Tibial artery (tissue), 4 donors: ENCODE measurements around the gene PDE4B.
"Not testable (repeated sequence)": the region's sequence is repeated elsewhere in the genome, so short reads cannot be mapped to it uniquely, and the experiment has no call there.

Source experiments
- DNase-seq, 2 donors: peaks; one replicate each; pipeline ENCODE4 v3.0.0-alpha.2; 2019
- H3K27ac ChIP-seq, 2 donors: fragments of 200-600 bp; sonication (generic) in 1 of 2; 1 replicate in 1 of 2; 2 replicates in 1 of 2; pipeline ENCODE4 v1.5.1; 2018 to 2019; ENCODE audit warnings: mild to moderate bottlenecking in 1 of 2
- H3K27me3 ChIP-seq, 2 donors: fragments of 200-600 bp; sonication (generic) in 1 of 2; one replicate each; pipeline versions ENCODE4 v1.5.1 to v1.6.0; 2016 to 2019
- H3K36me3 ChIP-seq, 3 donors: fragments of 200-600 bp; sonication (generic) in 2 of 3; one replicate each; pipeline ENCODE4 v1.5.1; 2016 to 2019; ENCODE audit warnings: mild to moderate bottlenecking in 2 of 3
- H3K4me1 ChIP-seq, 4 donors: fragments of 200-600 bp; sonication (generic) in 2 of 4; 1 replicate in 3 of 4; 2 replicates in 1 of 4; pipeline ENCODE4 v1.5.1; 2016 to 2019
- H3K4me3 ChIP-seq, 2 donors: fragments of 200-600 bp; sonication (generic) in 1 of 2; 1 replicate in 1 of 2; 2 replicates in 1 of 2; pipeline ENCODE4 v1.5.1; 2018 to 2019; ENCODE audit warnings: mild to moderate bottlenecking in 2 of 2
- H3K9me3 ChIP-seq, 3 donors: fragments of 200-600 bp; sonication (generic) in 1 of 3; one replicate each; pipeline ENCODE4 v1.5.1; 2016 to 2019
- intact Hi-C: fragments of 100-400 bp; cut with DNase I; formaldehyde crosslinking; loops from one replicate; pipeline ENCODE4 v1.15.0; 2023; ENCODE audit warnings: low total_unique reads
- TF ChIP-seq, protein P1 (sequence below), 2 experiments: fragments of 200-600 bp in 1 of 2; fragments of 450-650 bp in 1 of 2; IDR thresholded peaks; one replicate each; pipeline ENCODE4 v1.5.1; 2017 to 2019; ENCODE audit warnings: antibody characterized with exemption in 2 of 2, mild to moderate bottlenecking in 1 of 2, moderate library complexity in 1 of 2

Gene PDE4B

DNA sequence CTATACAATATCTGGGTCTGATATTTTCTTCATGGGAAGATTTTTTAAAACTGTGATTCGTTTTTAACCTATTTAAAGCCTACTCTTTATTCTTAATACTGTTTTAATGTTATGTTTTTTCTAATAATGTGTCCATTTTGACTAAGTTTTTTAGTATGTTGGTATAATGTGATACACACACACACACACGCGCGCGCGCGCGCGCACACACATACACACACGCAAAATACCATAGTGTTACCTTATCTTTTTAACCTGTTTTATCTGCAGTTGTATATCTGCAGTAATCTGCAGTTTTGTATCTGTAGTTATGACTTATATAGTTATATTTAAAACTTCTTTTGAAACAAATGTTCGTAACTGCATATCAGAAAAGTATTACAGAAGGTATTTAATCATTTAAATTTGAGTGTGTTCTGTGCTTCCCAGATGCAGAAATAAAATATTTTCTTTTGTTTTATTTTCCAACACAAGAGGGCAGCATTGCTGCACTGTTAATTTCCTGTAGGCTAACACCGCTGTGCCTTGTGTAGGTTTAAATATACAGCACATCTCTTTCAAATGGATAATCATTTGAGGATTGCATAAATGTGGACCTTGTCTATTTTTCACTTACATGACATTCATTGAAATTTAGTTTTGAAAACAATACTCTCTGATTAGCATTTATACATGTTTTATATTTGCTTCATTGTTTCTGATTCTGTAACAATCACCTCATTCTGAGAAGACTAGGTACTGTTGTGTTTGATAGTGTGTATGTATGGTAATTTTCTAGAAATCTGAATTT, 166.1 kb downstream of the PDE4B start:
- DNase-seq: no peak
- no peaks in the 10 kb centered on the region for H3K9me3 ChIP-seq
- H3K36me3 ChIP-seq: no peaks in the 10 kb centered on the region
- H3K4me3 ChIP-seq: no peak overlapping the region
- H3K27me3 ChIP-seq: no peaks in the 10 kb centered on the region
- intact Hi-C loops: loop anchor here (5.0 to 10.0 kb wide), 3 partner anchors 284 to 766 kb away; no protein-coding TSS in a partner anchor
- H3K4me1 ChIP-seq: peaks cover 0 to 8% (median 0%) of the 10 kb centered on the region in 4 donors
- TF ChIP-seq, protein P1, sequence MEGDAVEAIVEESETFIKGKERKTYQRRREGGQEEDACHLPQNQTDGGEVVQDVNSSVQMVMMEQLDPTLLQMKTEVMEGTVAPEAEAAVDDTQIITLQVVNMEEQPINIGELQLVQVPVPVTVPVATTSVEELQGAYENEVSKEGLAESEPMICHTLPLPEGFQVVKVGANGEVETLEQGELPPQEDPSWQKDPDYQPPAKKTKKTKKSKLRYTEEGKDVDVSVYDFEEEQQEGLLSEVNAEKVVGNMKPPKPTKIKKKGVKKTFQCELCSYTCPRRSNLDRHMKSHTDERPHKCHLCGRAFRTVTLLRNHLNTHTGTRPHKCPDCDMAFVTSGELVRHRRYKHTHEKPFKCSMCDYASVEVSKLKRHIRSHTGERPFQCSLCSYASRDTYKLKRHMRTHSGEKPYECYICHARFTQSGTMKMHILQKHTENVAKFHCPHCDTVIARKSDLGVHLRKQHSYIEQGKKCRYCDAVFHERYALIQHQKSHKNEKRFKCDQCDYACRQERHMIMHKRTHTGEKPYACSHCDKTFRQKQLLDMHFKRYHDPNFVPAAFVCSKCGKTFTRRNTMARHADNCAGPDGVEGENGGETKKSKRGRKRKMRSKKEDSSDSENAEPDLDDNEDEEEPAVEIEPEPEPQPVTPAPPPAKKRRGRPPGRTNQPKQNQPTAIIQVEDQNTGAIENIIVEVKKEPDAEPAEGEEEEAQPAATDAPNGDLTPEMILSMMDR (IDR thresholded peaks at IDR 0.05): peak; percentile 71 to 77
- H3K27ac ChIP-seq: no peak overlapping the region

DNA sequence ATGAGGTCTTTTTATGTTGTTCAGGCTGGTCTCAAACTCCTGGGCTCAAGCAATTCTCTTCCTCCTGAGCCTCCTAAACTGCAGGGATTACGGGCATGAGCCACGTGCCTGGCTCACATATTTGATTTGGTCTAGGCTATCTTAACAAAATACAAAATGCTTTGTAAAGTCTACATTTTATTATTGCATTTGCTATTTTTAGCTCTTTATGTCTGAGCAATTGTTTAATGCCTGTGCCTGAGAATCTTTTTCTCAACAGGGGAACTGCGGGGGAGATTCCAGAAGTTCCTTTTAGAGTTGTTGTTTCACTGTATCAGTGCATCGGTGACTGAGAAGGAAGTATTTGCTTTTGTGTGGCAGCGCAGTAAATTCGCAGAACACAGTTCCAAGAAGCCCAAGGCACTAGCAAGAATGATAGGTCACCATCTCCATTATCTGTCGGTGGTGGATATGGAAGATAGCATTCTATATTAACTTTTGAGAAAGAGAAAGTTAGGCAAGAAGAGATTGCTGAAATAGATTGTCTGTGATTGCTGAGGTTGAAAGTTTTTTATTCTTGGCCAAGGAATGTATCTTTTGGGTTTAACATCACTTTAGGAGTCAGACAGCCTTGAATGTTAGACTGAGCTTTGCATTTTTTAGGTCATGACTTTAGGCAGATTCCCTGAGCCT, 167.3 kb downstream of the PDE4B start:
- Histone ChIP-seq H3K36me3 (no peaks in the 10 kb centered on the region), H3K9me3 (no peaks in the 10 kb centered on the region), H3K27ac (no peak overlapping the region), H3K27me3 (no peaks in the 10 kb centered on the region), H3K4me1 (peaks cover 0 to 8% (median 0%) of the 10 kb centered on the region in 4 donors), H3K4me3 (no peak overlapping the region)
- TF ChIP-seq, protein P1 (IDR thresholded peaks at IDR 0.05): no peak
- no peak for DNase-seq
- intact Hi-C loops: loop anchor here (5.0 to 10.0 kb wide), 3 partner anchors 282 to 765 kb away; no protein-coding TSS in a partner anchor

DNA sequence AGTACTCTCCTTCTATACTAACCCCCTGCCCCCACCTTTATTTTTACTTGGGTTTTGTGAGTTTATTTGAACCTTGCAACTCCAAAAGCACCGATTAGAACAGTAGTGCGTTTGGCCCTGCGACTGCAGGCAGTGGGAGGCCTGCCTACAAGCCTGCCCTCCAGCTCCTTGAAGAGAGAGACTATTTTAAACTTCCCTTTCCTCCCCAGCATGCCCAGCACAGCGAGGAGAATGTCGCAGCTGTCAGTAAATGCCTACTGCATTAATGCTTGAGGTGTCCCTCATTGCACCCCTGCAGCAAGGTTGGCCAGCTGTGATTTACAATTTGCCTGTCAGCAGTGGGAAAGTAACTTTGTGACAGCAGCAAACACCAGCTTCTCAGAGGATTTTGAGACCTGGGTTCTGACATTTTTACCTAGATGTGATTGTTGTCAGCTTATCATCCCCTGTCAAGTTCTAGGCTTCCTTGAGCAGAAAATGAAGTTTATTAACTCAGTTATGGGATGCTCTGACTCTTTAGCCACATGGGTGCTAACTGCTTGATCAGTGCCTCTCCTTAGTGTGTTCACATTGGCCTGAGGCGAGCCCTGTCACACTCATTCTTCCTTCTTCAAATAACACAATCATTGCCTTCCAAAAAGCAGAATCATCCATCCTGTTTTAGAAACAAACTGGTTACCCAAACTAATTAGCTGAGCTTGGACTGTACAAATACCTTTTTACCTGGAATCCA, 170.6 kb downstream of the PDE4B start:
- intact Hi-C loops: no loop called here
- H3K4me1 ChIP-seq: peaks cover 0 to 8% (median 0%) of the 10 kb centered on the region in 4 donors
- no peak for DNase-seq
- TF ChIP-seq, protein P1 (IDR thresholded peaks at IDR 0.05): no peak
- H3K27ac ChIP-seq: no peak overlapping the region
- H3K27me3 ChIP-seq: no peaks in the 10 kb centered on the region
- H3K9me3 ChIP-seq: no peaks in the 10 kb centered on the region
- no peak overlapping the region for H3K4me3 ChIP-seq
- no peaks in the 10 kb centered on the region for H3K36me3 ChIP-seq

DNA sequence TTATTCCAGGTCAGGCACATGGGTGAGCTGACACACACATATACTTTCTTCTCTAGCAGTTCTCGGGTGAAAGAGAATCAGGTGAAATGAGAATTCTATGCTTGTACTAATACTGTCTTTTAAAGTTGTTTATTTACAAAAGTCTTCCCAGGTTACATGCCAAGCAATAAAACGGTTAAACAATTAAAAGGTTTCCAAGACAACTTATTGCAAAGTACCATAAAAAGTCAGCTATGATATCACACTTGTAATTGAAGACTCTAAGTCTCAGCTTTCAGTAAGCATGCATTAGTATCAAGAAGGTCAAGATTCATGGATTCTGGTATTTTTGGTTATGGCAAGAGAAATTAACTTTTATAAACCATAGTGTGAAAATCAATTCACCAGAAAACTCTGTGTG, 171.4 kb downstream of the PDE4B start:
- no peaks in the 10 kb centered on the region for H3K27me3 ChIP-seq
- no peak overlapping the region for H3K27ac ChIP-seq
- H3K36me3 ChIP-seq: no peaks in the 10 kb centered on the region
- TF ChIP-seq, protein P1 (IDR thresholded peaks at IDR 0.05): no peak
- intact Hi-C loops: no loop called here
- no peak for DNase-seq
- H3K9me3 ChIP-seq: no peaks in the 10 kb centered on the region
- no peak overlapping the region for H3K4me3 ChIP-seq
- peaks cover 0 to 8% (median 0%) of the 10 kb centered on the region in 4 donors for H3K4me1 ChIP-seq

DNA sequence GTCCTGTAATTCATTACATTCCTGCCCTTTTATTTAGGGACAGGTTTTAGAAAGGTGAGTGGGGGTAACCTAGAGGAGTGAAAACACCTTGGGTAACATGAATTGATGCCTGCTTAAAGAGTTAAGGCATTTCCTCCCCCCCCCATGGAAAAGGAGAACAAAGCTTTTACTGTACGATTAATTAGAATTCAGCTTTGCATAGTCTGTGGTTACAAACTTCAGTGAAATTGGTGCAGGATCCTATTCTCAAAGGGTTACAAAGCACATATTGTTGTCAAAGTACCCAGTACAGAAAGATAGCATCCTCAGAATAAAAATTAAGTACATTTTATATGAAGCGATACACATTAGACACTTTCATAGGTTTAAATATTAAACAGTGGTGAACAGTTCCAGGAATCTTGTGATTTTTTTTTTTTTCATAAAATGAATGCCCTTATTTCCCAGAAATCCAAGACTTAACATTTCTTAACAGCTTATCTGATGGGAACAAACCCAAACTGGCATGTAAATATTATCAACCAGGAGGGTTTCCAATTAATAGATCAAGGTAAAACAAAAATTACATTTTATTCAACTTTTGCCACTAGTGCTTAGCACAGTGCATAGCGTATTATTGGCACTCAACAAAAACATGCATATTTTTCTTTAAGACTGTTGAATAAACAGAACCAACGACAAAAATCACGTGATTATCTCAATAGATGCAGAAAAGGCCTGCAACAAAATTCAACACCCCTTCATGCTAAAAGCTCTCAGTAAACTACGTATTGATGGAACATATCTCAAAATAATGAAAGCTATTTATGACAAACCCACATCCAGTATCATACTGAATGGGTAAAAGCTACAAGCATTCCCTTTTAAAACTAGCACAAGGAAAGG, 172.7 kb downstream of the PDE4B start:
- intact Hi-C loops: no loop called here
- TF ChIP-seq, protein P1 (IDR thresholded peaks at IDR 0.05): no peak
- DNase-seq: no peak

DNA sequence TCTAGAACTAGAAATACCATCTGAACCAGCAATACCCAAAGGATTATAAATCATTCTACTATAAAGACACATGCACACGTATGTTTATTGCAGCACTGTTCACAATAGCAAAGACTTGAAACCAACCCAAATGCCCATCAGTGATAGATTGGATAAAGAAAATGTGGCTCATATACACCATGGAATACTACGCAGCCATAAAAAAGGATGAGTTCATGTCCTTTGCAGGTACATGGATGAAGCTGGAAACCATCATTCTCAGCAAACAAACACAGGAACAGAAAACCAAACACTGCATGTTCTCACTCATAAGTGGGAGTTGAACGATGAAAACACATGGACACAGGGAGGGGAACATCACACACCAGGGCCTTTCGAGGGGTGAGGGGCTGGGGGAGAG, 174.8 kb downstream of the PDE4B start:
- intact Hi-C loops, DNase-seq, H3K4me3 ChIP-seq, H3K27me3 ChIP-seq, H3K36me3 ChIP-seq, H3K9me3 ChIP-seq, H3K4me1 ChIP-seq, H3K27ac ChIP-seq: not testable (repeated sequence)

More for the DNA sequence above, 172.7 kb downstream of the PDE4B start:
- H3K27ac ChIP-seq: no peak overlapping the region
- H3K4me3 ChIP-seq: no peak overlapping the region
- no peaks in the 10 kb centered on the region for H3K4me1 ChIP-seq
- no peaks in the 10 kb centered on the region for H3K27me3 ChIP-seq
- H3K9me3 ChIP-seq: no peaks in the 10 kb centered on the region
- H3K36me3 ChIP-seq: no peaks in the 10 kb centered on the region
